ENCODE measurements around the gene GTF2H3.

DNA sequence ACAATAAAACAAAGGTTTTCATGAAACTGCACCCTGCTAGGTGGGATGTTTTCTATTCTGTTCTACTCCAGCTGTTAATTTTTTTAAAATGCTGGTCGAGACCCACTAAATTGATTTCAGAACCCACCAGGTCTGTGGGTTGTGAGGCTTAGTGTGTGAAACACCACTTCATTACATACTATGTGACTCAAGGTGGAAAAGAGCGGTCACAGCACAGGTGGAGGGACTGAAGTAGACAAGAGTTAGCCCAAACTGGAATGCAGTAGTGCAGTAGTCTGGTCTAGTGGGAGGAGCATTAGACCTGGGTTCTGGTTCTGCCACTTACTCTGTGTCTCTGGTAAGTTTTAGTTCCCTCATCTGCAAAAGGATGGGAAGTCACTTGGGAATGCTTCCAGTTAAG is 19.5 kb upstream of the GTF2H3 start:
- TF ChIP-seq, protein P1, sequence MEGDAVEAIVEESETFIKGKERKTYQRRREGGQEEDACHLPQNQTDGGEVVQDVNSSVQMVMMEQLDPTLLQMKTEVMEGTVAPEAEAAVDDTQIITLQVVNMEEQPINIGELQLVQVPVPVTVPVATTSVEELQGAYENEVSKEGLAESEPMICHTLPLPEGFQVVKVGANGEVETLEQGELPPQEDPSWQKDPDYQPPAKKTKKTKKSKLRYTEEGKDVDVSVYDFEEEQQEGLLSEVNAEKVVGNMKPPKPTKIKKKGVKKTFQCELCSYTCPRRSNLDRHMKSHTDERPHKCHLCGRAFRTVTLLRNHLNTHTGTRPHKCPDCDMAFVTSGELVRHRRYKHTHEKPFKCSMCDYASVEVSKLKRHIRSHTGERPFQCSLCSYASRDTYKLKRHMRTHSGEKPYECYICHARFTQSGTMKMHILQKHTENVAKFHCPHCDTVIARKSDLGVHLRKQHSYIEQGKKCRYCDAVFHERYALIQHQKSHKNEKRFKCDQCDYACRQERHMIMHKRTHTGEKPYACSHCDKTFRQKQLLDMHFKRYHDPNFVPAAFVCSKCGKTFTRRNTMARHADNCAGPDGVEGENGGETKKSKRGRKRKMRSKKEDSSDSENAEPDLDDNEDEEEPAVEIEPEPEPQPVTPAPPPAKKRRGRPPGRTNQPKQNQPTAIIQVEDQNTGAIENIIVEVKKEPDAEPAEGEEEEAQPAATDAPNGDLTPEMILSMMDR (IDR thresholded peaks at IDR 0.05; ENCODE audit: low read depth, low read length), result no peak
- TF ChIP-seq, protein P2, sequence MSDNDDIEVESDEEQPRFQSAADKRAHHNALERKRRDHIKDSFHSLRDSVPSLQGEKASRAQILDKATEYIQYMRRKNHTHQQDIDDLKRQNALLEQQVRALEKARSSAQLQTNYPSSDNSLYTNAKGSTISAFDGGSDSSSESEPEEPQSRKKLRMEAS (IDR thresholded peaks at IDR 0.05; ENCODE audit: low read depth, low read length), result no peak
- TF ChIP-seq POLR2A (IDR thresholded peaks at IDR 0.05; ENCODE audit: extremely low read depth, insufficient read length) (no peak), MYC (IDR thresholded peaks at IDR 0.05; ENCODE audit: low read depth, low read length) (no peak)

All from NB4 (cell line).